MM.1S (cell line): ENCODE data around the gene CSKMT.

Experiments used
- EZH2 ChIP-seq: fragments of 300-600 bp; sonication (generic); optimal IDR thresholded peaks from 2 replicates; pipeline ENCODE3; 2017; ENCODE audit warnings: low read depth, mild to moderate bottlenecking, antibody characterized with exemption, low read length, mixed read lengths
- EZH2phosphoT487 ChIP-seq: fragments of 300-600 bp; sonication (generic); IDR thresholded peaks from 2 replicates; pipeline ENCODE4 v1.6.1; 2018; ENCODE audit warnings: antibody characterized with exemption, low read length
- TF ChIP-seq, protein P1 (sequence below): fragments of 300-600 bp; sonication (generic); IDR thresholded peaks from 2 replicates; pipeline ENCODE4 v1.5.1; 2016; ENCODE audit warnings: antibody characterized with exemption, low read length, mixed read lengths

DNA sequence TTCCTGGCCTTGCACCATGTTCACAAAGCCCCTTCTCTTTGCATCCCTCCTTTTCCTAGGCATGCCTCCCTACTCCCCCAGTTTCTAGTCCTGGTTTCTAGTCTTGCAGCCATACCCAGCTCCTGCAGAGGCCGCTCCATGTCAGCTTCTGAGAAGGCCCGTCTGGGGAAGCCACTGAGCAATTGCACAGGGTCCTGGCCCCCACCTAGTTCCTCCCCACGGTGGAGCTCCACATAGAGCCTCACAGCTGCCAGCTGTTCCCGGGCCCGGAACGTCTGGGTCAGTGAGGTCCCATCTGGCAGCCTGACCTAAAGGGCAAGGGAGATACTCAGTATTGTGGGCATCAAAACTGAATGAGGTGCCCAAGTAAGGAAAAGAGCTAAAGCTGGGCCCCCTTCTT lies 11.6 kb downstream of the CSKMT start:
- TF ChIP-seq, protein P1, sequence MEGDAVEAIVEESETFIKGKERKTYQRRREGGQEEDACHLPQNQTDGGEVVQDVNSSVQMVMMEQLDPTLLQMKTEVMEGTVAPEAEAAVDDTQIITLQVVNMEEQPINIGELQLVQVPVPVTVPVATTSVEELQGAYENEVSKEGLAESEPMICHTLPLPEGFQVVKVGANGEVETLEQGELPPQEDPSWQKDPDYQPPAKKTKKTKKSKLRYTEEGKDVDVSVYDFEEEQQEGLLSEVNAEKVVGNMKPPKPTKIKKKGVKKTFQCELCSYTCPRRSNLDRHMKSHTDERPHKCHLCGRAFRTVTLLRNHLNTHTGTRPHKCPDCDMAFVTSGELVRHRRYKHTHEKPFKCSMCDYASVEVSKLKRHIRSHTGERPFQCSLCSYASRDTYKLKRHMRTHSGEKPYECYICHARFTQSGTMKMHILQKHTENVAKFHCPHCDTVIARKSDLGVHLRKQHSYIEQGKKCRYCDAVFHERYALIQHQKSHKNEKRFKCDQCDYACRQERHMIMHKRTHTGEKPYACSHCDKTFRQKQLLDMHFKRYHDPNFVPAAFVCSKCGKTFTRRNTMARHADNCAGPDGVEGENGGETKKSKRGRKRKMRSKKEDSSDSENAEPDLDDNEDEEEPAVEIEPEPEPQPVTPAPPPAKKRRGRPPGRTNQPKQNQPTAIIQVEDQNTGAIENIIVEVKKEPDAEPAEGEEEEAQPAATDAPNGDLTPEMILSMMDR: no peak
- no peak for TF ChIP-seq EZH2phosphoT487
- no peak for TF ChIP-seq EZH2
